HPDE6-E6E7 (cell line): ENCODE data around the gene FGF21.
"Not testable (repeated sequence)": the region's sequence is repeated elsewhere in the genome, so short reads cannot be mapped to it uniquely, and the experiment has no call there.

Source experiments
- DNase-seq: peaks from one replicate; pipeline ENCODE4 v3.0.0; 2011; ENCODE audit warnings: missing footprints; ENCODE audit errors: extremely low spot score

FGF21 gene

GRCh38 chr19:48755084-48755641 lies at the start of gene FGF21:
Gene FGF21, plus strand, starts transcription at chr19:48755524. Its CDS starts 713 bp downstream, at chr19:48756237.
- no peak for DNase-seq

- no peak for DNase-seq
Measured at GRCh38 chr19:48708471-48708870, 46.9 kb upstream of the FGF21 start.

GRCh38 chr19:48711106-48711662 lies 44.1 kb upstream of the FGF21 start:
- no peak for DNase-seq

GRCh38 chr19:48713041-48713863 lies 42.1 kb upstream of the FGF21 start:
- no peak for DNase-seq

- DNase-seq: peak; percentile 99
Measured at GRCh38 chr19:48713864-48714755, 41.2 kb upstream of the FGF21 start.

GRCh38 chr19:48714759-48715675 lies 40.3 kb upstream of the FGF21 start:
- no peak for DNase-seq

- DNase-seq: no peak
Measured at GRCh38 chr19:48715681-48716171, 39.6 kb upstream of the FGF21 start.

GRCh38 chr19:48716562-48717291 lies 38.6 kb upstream of the FGF21 start:
- no peak for DNase-seq

- not testable (repeated sequence) for DNase-seq
Measured at GRCh38 chr19:48718106-48718505, 37.2 kb upstream of the FGF21 start.

- no peak for DNase-seq
Measured at GRCh38 chr19:48718711-48719231, 36.6 kb upstream of the FGF21 start.

GRCh38 chr19:48719263-48720171 lies 35.8 kb upstream of the FGF21 start, which contains the start of gene MAMSTR:
Gene MAMSTR, minus strand, starts transcription at chr19:48719725. Its CDS starts 694 bp downstream, at chr19:48719031.
- DNase-seq: no peak

GRCh38 chr19:48720251-48720612 lies 35.1 kb upstream of the FGF21 start:
- no peak for DNase-seq

GRCh38 chr19:48720613-48721296 lies 34.6 kb upstream of the FGF21 start:
- DNase-seq: peak; percentile 75

- DNase-seq: no peak
Measured at GRCh38 chr19:48722196-48722708, 33.1 kb upstream of the FGF21 start.

GRCh38 chr19:48724796-48725753 lies 30.2 kb upstream of the FGF21 start:
- DNase-seq: no peak

GRCh38 chr19:48726556-48726955 lies 28.8 kb upstream of the FGF21 start:
- no peak for DNase-seq
